Keratinocyte (primary cell): ENCODE results near the gene SLAIN2. TPM values are rescaled to one million over a fixed set of nuclear protein-coding genes. Genes with fewer than 3 reads are reported as not detected.

ENCODE experiments used
- DNase-seq: peaks from one replicate; pipeline ENCODE4 v3.0.0-alpha.2; 2011; ENCODE audit warnings: low read depth, missing footprints, low spot score
- FAIRE-seq: peaks from 2 replicates; lab custom pipeline; 2011; peaks lifted over from hg19 to GRCh38; lab: Jason Lieb, UNC
- H2AFZ ChIP-seq: 2 replicates; pipeline ENCODE4 v1.6.0; 2012; ENCODE audit warnings: low read length, control low read depth, inconsistent platforms; ENCODE audit not compliant: control insufficient read depth
- H3K27ac ChIP-seq: 2 replicates; pipeline ENCODE4 v1.5.1; 2011; ENCODE audit warnings: low read length; ENCODE audit not compliant: control insufficient read depth, insufficient read depth
- H3K27me3 ChIP-seq: 3 replicates; pipeline ENCODE4 v1.6.0; 2011; ENCODE audit warnings: low read length; ENCODE audit not compliant: control insufficient read depth, insufficient read depth; ENCODE audit errors: extremely low read depth
- H3K36me3 ChIP-seq, 2 experiments: 2 replicates in 1 of 2; 3 replicates in 1 of 2; pipeline ENCODE4 v1.5.1; 2011; ENCODE audit warnings: low read length in 2 of 2, mild to moderate bottlenecking in 1 of 2; ENCODE audit not compliant: control insufficient read depth in 2 of 2, insufficient read depth in 2 of 2; ENCODE audit errors: extremely low read depth in 1 of 2
- H3K4me1 ChIP-seq: 3 replicates; pipeline ENCODE4 v1.5.1; 2011; ENCODE audit warnings: low read length; ENCODE audit not compliant: control insufficient read depth, insufficient read depth; ENCODE audit errors: extremely low read depth
- H3K4me2 ChIP-seq: 3 replicates; pipeline ENCODE4 v1.6.0; 2011; ENCODE audit warnings: low read depth, low read length; ENCODE audit not compliant: control insufficient read depth, insufficient read depth; ENCODE audit errors: extremely low read depth
- H3K4me3 ChIP-seq, 3 experiments: fragments of 200-600 bp in 1 of 3; sonication (generic) in 1 of 3; 2 replicates in 2 of 3; 3 replicates in 1 of 3; pipeline ENCODE4 v1.5.1; 2011 to 2016; ENCODE audit warnings: low read length in 3 of 3, mild to moderate bottlenecking in 3 of 3, control low read depth in 2 of 3, inconsistent platforms in 1 of 3, low read depth in 1 of 3, mixed read lengths in 1 of 3, mixed run types in 1 of 3, moderate library complexity in 1 of 3; ENCODE audit not compliant: control insufficient read depth in 2 of 3, insufficient read depth in 2 of 3; ENCODE audit errors: extremely low read depth in 1 of 3
- H3K79me2 ChIP-seq: 2 replicates; pipeline ENCODE4 v1.6.0; 2012; ENCODE audit warnings: low read length; ENCODE audit not compliant: control insufficient read depth, insufficient read depth
- H3K9ac ChIP-seq: 3 replicates; pipeline ENCODE4 v1.6.0; 2011; ENCODE audit warnings: low read length; ENCODE audit not compliant: control insufficient read depth, insufficient read depth; ENCODE audit errors: extremely low read depth
- H3K9me1 ChIP-seq: 3 replicates; pipeline ENCODE4 v1.6.0; 2011; ENCODE audit warnings: low read length; ENCODE audit not compliant: control insufficient read depth, insufficient read depth; ENCODE audit errors: extremely low read depth
- H3K9me3 ChIP-seq: 2 replicates; pipeline ENCODE4 v1.5.1; 2012; ENCODE audit warnings: low read depth, low read length; ENCODE audit not compliant: control insufficient read depth
- H4K20me1 ChIP-seq: 3 replicates; pipeline ENCODE4 v1.6.0; 2011; ENCODE audit warnings: low read length; ENCODE audit not compliant: control insufficient read depth, insufficient read depth; ENCODE audit errors: extremely low read depth
- EZH2 ChIP-seq: IDR thresholded peaks from one replicate; pipeline ENCODE4 v1.6.1; 2012; ENCODE audit warnings: inconsistent platforms, mild to moderate bottlenecking, low read length, moderate library complexity
- dilution Hi-C: fragments of 300-500 bp; cut with MboI; formaldehyde crosslinking; loops from one replicate; pipeline ENCODE4 v1.7.0; 2020; ENCODE audit warnings: low sequenced_read_pairs; ENCODE audit not compliant: extremely low pct_ligation_motif_present
- polyA plus RNA-seq, 5 experiments: library from polyadenylated mRNA; depleted of rRNA in 3 of 5; stranded (reverse) in 3 of 5; stranded (forward) in 1 of 5; unstranded in 1 of 5; fragments of >200 nt; gene quantifications; 1 replicate in 1 of 5; 2 replicates in 3 of 5; 3 replicates in 1 of 5; pipeline versions ENCODE4 v1.2.1 to v1.2.3, GENCODE V29; 2011 to 2012; ENCODE audit warnings: missing spikeins in 2 of 5, low read depth in 1 of 5, low replicate concordance in 1 of 5
- TF ChIP-seq, protein P1 (sequence below), 3 experiments: IDR thresholded peaks in 1 of 3; conservative IDR thresholded peaks in 1 of 3; optimal IDR thresholded peaks in 1 of 3; 2 replicates in 2 of 3; 3 replicates in 1 of 3; pipeline versions ENCODE3 to v1.5.1; 2011; ENCODE audit warnings: low read length in 3 of 3, mild to moderate bottlenecking in 3 of 3, moderate library complexity in 2 of 3, control low read depth in 1 of 3, inconsistent platforms in 1 of 3; ENCODE audit not compliant: insufficient read depth in 2 of 3; ENCODE audit errors: extremely low read depth in 1 of 3

The SLAIN2 gene
- polyA plus RNA-seq, 1 donor (not counting 4 experiments of a cell fraction or from before 2014, with no cell fraction given) = 72.4 TPM

GRCh38 chr4:48307528-48307927 is 33.8 kb upstream of the SLAIN2 start:
- Histone ChIP-seq H2AFZ (no peak overlapping the region), H3K4me3 (no peak overlapping the region), H3K27ac (no peak overlapping the region), H3K4me1 (no peaks in the 10 kb centered on the region), H3K9ac (no peak overlapping the region), H3K9me3 (no peaks in the 10 kb centered on the region), H3K9me1 (no peaks in the 10 kb centered on the region), H4K20me1 (no peaks in the 10 kb centered on the region), H3K27me3 (no peaks in the 10 kb centered on the region), H3K79me2 (no peaks in the 10 kb centered on the region), H3K4me2 (no peak overlapping the region), H3K36me3 (no peaks in the 10 kb centered on the region)
- dilution Hi-C loops = no loop called here
- no peak for FAIRE-seq
- TF ChIP-seq, protein P1, sequence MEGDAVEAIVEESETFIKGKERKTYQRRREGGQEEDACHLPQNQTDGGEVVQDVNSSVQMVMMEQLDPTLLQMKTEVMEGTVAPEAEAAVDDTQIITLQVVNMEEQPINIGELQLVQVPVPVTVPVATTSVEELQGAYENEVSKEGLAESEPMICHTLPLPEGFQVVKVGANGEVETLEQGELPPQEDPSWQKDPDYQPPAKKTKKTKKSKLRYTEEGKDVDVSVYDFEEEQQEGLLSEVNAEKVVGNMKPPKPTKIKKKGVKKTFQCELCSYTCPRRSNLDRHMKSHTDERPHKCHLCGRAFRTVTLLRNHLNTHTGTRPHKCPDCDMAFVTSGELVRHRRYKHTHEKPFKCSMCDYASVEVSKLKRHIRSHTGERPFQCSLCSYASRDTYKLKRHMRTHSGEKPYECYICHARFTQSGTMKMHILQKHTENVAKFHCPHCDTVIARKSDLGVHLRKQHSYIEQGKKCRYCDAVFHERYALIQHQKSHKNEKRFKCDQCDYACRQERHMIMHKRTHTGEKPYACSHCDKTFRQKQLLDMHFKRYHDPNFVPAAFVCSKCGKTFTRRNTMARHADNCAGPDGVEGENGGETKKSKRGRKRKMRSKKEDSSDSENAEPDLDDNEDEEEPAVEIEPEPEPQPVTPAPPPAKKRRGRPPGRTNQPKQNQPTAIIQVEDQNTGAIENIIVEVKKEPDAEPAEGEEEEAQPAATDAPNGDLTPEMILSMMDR (optimal IDR thresholded peaks at IDR 0.05 in 1 of 3, IDR thresholded peaks at IDR 0.05 in 1 of 3, conservative IDR thresholded peaks at IDR 0.05 in 1 of 3; ENCODE audit: extremely low read depth in 1 of 3, insufficient read depth in 2 of 3, low read length in 3 of 3) = no peak
- no peak for DNase-seq

DNA sequence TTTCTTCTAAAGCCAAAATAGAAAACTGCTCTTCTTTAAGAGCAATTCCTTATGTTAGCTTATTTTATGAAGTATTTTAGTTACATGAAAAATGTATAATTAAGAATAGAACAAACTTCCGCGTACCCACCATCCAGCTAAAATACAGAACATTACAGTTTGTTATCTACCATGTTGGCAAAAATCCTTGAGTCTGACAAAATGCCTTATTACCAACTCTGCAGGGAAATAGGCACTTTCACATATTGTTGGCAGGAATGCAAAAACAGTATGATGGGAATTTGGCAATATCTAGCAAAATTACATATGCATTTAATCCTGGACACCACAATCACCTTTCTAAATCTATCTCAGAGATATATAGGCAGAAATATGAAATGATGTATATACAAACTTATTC is 32.4 kb upstream of the SLAIN2 start:
- H3K27ac ChIP-seq = no peak overlapping the region
- no peaks in the 10 kb centered on the region for H3K4me1 ChIP-seq
- no peaks in the 10 kb centered on the region for H3K36me3 ChIP-seq
- H3K79me2 ChIP-seq = no peaks in the 10 kb centered on the region
- no peak overlapping the region for H3K9ac ChIP-seq
- no peaks in the 10 kb centered on the region for H3K27me3 ChIP-seq
- TF ChIP-seq, protein P1 (optimal IDR thresholded peaks at IDR 0.05 in 1 of 3, IDR thresholded peaks at IDR 0.05 in 1 of 3, conservative IDR thresholded peaks at IDR 0.05 in 1 of 3; ENCODE audit: extremely low read depth in 1 of 3, insufficient read depth in 2 of 3, low read length in 3 of 3) = no peak
- TF ChIP-seq EZH2 = no peak
- H3K9me3 ChIP-seq = no peaks in the 10 kb centered on the region
- H2AFZ ChIP-seq = no peak overlapping the region
- dilution Hi-C loops = no loop called here
- no peaks in the 10 kb centered on the region for H3K9me1 ChIP-seq
- no peak overlapping the region for H3K4me3 ChIP-seq
- FAIRE-seq = no peak
- no peak for DNase-seq
- no peak overlapping the region for H3K4me2 ChIP-seq
- no peaks in the 10 kb centered on the region for H4K20me1 ChIP-seq
